H1 (cell line): ENCODE results near the gene MCM7. TPM values are rescaled to one million over a fixed set of nuclear protein-coding genes. Genes with fewer than 3 reads are reported as not detected.

Experiments
- CTCF ChIA-PET: fragments of 300-600 bp; sonication (Branson Sonifier 250); formaldehyde crosslinking; loops from one replicate; lab custom pipeline; 2021; ENCODE audit not compliant: partially characterized antibody; lab: Charles Lee
- POLR2A ChIA-PET: fragments of 300-600 bp; sonication (Branson Sonifier 250); formaldehyde crosslinking; loops from one replicate; lab custom pipeline; 2021; ENCODE audit warnings: inconsistent platforms; ENCODE audit not compliant: partially characterized antibody; lab: Charles Lee
- DNase-seq, 2 experiments: peaks; one replicate each; pipeline versions ENCODE4 v3.0.0 to v3.0.0-alpha.2; 2010 to 2022; ENCODE audit warnings: low spot score in 2 of 2, low read depth in 1 of 2, mixed read lengths in 1 of 2
- FAIRE-seq: peaks from 2 replicates; lab custom pipeline; 2011; peaks lifted over from hg19 to GRCh38; lab: Jason Lieb, UNC
- H2AFZ ChIP-seq: 2 replicates; pipeline ENCODE4 v1.8.1; 2012; ENCODE audit warnings: low read length, inconsistent platforms
- H2AK5ac ChIP-seq: 2 replicates; pipeline ENCODE4 v1.6.1; 2013; ENCODE audit warnings: low read depth, low read length
- H2BK120ac ChIP-seq: replicated peaks from 2 replicates; pipeline ENCODE3; 2013; ENCODE audit warnings: low read depth, low read length, inconsistent platforms
- H2BK12ac ChIP-seq: 2 replicates; pipeline ENCODE4 v1.6.1; 2013; ENCODE audit warnings: low read depth, low read length
- H2BK15ac ChIP-seq: 2 replicates; pipeline ENCODE4 v1.6.1; 2013; ENCODE audit warnings: low read length
- H2BK20ac ChIP-seq: 2 replicates; pipeline ENCODE4 v1.6.1; 2013; ENCODE audit warnings: low read length
- H2BK5ac ChIP-seq: 2 replicates; pipeline ENCODE4 v1.6.1; 2013; ENCODE audit warnings: low read depth, low read length
- H3K14ac ChIP-seq: 2 replicates; pipeline ENCODE4 v1.6.1; 2013; ENCODE audit warnings: inconsistent platforms; ENCODE audit not compliant: insufficient read length
- H3K18ac ChIP-seq: 2 replicates; pipeline ENCODE4 v1.6.1; 2013; ENCODE audit warnings: low read length; ENCODE audit errors: extremely low read depth
- H3K23ac ChIP-seq: 2 replicates; pipeline ENCODE4 v1.6.1; 2013; ENCODE audit warnings: inconsistent platforms; ENCODE audit not compliant: insufficient read length
- H3K23me2 ChIP-seq: 2 replicates; pipeline ENCODE4 v1.6.1; 2013; ENCODE audit warnings: low read depth, low read length
- H3K27ac ChIP-seq: 2 replicates; pipeline ENCODE4 v1.6.1; 2011; ENCODE audit warnings: low read depth, low read length, inconsistent platforms
- H3K27me3 ChIP-seq, 4 experiments: replicated peaks in 1 of 4; 1 replicate in 1 of 4; 2 replicates in 3 of 4; pipeline versions ENCODE4 v1.6.1 to v1.8.1; 2011 to 2013; ENCODE audit warnings: low read length in 3 of 4, mild to moderate bottlenecking in 3 of 4, inconsistent platforms in 2 of 4, mixed read lengths in 2 of 4, moderate library complexity in 1 of 4; ENCODE audit not compliant: control insufficient read depth in 3 of 4, insufficient read depth in 3 of 4; ENCODE audit errors: extremely low read depth in 1 of 4
- H3K36me3 ChIP-seq, 4 experiments: 2 replicates each; pipeline versions ENCODE4 v1.6.1 to v1.8.1; 2011 to 2013; ENCODE audit warnings: mild to moderate bottlenecking in 4 of 4, low read length in 3 of 4, moderate library complexity in 2 of 4, control low read depth in 1 of 4, inconsistent platforms in 1 of 4; ENCODE audit not compliant: insufficient read depth in 4 of 4, control insufficient read depth in 2 of 4
- H3K4ac ChIP-seq: replicated peaks from 2 replicates; pipeline ENCODE3; 2013; ENCODE audit warnings: low read length, low read depth, mixed read lengths, inconsistent platforms; ENCODE audit not compliant: insufficient read length
- H3K4me1 ChIP-seq, 4 experiments: replicated peaks in 1 of 4; 1 replicate in 1 of 4; 2 replicates in 3 of 4; pipeline versions ENCODE4 v1.6.1 to v1.8.1; 2011 to 2013; ENCODE audit warnings: low read length in 3 of 4, inconsistent platforms in 2 of 4, mixed read lengths in 1 of 4; ENCODE audit not compliant: insufficient read depth in 4 of 4, control insufficient read depth in 3 of 4
- H3K4me2 ChIP-seq, 2 experiments: 2 replicates each; pipeline versions ENCODE4 v1.6.1 to v1.8.1; 2011 to 2013; ENCODE audit warnings: low read depth in 2 of 2, low read length in 2 of 2, control low read depth in 1 of 2, inconsistent platforms in 1 of 2, mild to moderate bottlenecking in 1 of 2; ENCODE audit not compliant: insufficient read depth in 1 of 2
- H3K4me3 ChIP-seq, 4 experiments: fragments of 200-600, 300-600 bp in 1 of 4; sonication (generic), shearing (Covaris generic), sonication (Bioruptor Twin) in 1 of 4; 2 replicates each; pipeline versions ENCODE4 v1.5.1 to v1.8.1; 2011 to 2016; ENCODE audit warnings: low read length in 4 of 4, low read depth in 3 of 4, control low read depth in 2 of 4, inconsistent platforms in 2 of 4, mild to moderate bottlenecking in 2 of 4, mixed read lengths in 1 of 4, moderate library complexity in 1 of 4; ENCODE audit not compliant: insufficient read depth in 2 of 4; ENCODE audit errors: extremely low read depth in 1 of 4
- H3K56ac ChIP-seq: replicated peaks from 2 replicates; pipeline ENCODE3; 2013; ENCODE audit warnings: low read depth, mild to moderate bottlenecking, mixed read lengths, low read length, inconsistent platforms; ENCODE audit not compliant: insufficient read length
- H3K79me1 ChIP-seq: 2 replicates; pipeline ENCODE4 v1.6.1; 2013; ENCODE audit warnings: low read depth, low read length, control low read depth
- H3K79me2 ChIP-seq, 2 experiments: 2 replicates each; pipeline versions ENCODE4 v1.6.1 to v1.8.1; 2012 to 2013; ENCODE audit warnings: low read length in 2 of 2, mild to moderate bottlenecking in 2 of 2, inconsistent platforms in 1 of 2; ENCODE audit not compliant: insufficient read depth in 2 of 2, control insufficient read depth in 1 of 2
- H3K9ac ChIP-seq, 4 experiments: replicated peaks in 1 of 4; 1 replicate in 1 of 4; 2 replicates in 3 of 4; pipeline versions ENCODE4 v1.6.1 to v1.8.1; 2011 to 2013; ENCODE audit warnings: low read depth in 3 of 4, low read length in 3 of 4, control low read depth in 2 of 4, mild to moderate bottlenecking in 2 of 4, moderate library complexity in 2 of 4, inconsistent platforms in 1 of 4; ENCODE audit errors: extremely low read depth in 1 of 4
- H3K9me3 ChIP-seq, 2 experiments: 2 replicates each; pipeline versions ENCODE4 v1.6.1 to v1.8.1; 2012 to 2013; ENCODE audit warnings: mild to moderate bottlenecking in 2 of 2, moderate library complexity in 2 of 2, control low read depth in 1 of 2, inconsistent platforms in 1 of 2, low read depth in 1 of 2, low read length in 1 of 2, mixed read lengths in 1 of 2; ENCODE audit not compliant: insufficient read depth in 2 of 2
- H4K20me1 ChIP-seq, 2 experiments: replicated peaks in 1 of 2; 2 replicates each; pipeline versions ENCODE3 to v1.8.1; 2011 to 2013; ENCODE audit warnings: inconsistent platforms in 2 of 2, low read length in 2 of 2, mild to moderate bottlenecking in 1 of 2; ENCODE audit not compliant: insufficient read depth in 2 of 2, control insufficient read depth in 1 of 2
- H4K5ac ChIP-seq: 2 replicates; pipeline ENCODE4 v1.6.1; 2013; ENCODE audit warnings: low read length, low read depth, mixed read lengths, inconsistent platforms; ENCODE audit not compliant: insufficient read length
- H4K8ac ChIP-seq: 2 replicates; pipeline ENCODE4 v1.8.0; 2013; ENCODE audit warnings: mild to moderate bottlenecking, moderate library complexity, low read length, inconsistent platforms; ENCODE audit not compliant: insufficient read depth; ENCODE audit errors: extremely low read depth
- H4K91ac ChIP-seq: replicated peaks from 2 replicates; pipeline ENCODE3; 2013; ENCODE audit warnings: low read length, mixed read lengths, inconsistent platforms; ENCODE audit not compliant: insufficient read length
- BACH1 ChIP-seq: IDR thresholded peaks from 2 replicates; pipeline ENCODE4 v1.6.1; 2012; ENCODE audit warnings: low read length, improper control_type of control experiment
- EP300 ChIP-seq, 2 experiments: IDR thresholded peaks; 1 replicate in 1 of 2; 2 replicates in 1 of 2; pipeline ENCODE4 v1.6.1; 2011 to 2012; ENCODE audit warnings: low read depth in 2 of 2, low read length in 2 of 2, mild to moderate bottlenecking in 2 of 2, borderline replicate concordance in 1 of 2, inconsistent platforms in 1 of 2, moderate library complexity in 1 of 2
- GABPA ChIP-seq: IDR thresholded peaks from 2 replicates; pipeline ENCODE4 v1.6.1; 2011; ENCODE audit warnings: mild to moderate bottlenecking, low read length, moderate library complexity, borderline replicate concordance; ENCODE audit not compliant: insufficient read depth
- GTF2F1 ChIP-seq: IDR thresholded peaks from 2 replicates; pipeline ENCODE4 v1.6.1; 2012; ENCODE audit warnings: low read depth, low read length, improper control_type of control experiment, borderline replicate concordance
- NANOG ChIP-seq: IDR thresholded peaks from 2 replicates; pipeline ENCODE4 v1.6.1; 2011; ENCODE audit warnings: low read length, low read depth, mild to moderate bottlenecking, inconsistent platforms; ENCODE audit not compliant: insufficient read depth, poor library complexity, severe bottlenecking
- RAD21 ChIP-seq, 2 experiments: IDR thresholded peaks in 1 of 2; conservative IDR thresholded peaks in 1 of 2; 2 replicates each; pipeline ENCODE4 v1.6.1; 2011; ENCODE audit warnings: low read depth in 2 of 2, low read length in 2 of 2, improper control_type of control experiment in 1 of 2, inconsistent platforms in 1 of 2, mild to moderate bottlenecking in 1 of 2, moderate library complexity in 1 of 2
- RXRA ChIP-seq: IDR thresholded peaks from 2 replicates; pipeline ENCODE4 v1.6.1; 2011; ENCODE audit warnings: low read depth, mild to moderate bottlenecking, low read length, moderate library complexity; ENCODE audit not compliant: insufficient read depth
- SP1 ChIP-seq: IDR thresholded peaks from 2 replicates; pipeline ENCODE4 v1.6.1; 2011; ENCODE audit warnings: low read depth, low read length
- TCF12 ChIP-seq: IDR thresholded peaks from 2 replicates; pipeline ENCODE4 v1.6.1; 2011; ENCODE audit warnings: low read depth, mild to moderate bottlenecking, low read length
- YY1 ChIP-seq: IDR thresholded peaks from 2 replicates; pipeline ENCODE4 v1.6.1; 2011; ENCODE audit warnings: low read depth, mild to moderate bottlenecking, low read length
- ZNF274 ChIP-seq: IDR thresholded peaks from 2 replicates; pipeline ENCODE4 v1.7.0; 2012; ENCODE audit warnings: low read length, borderline replicate concordance; ENCODE audit errors: extremely low read depth
- WGBS, 2 experiments: shearing (Covaris generic) in 1 of 2; methylation state at CpG; one replicate each; pipeline versions ENCODE4 v1.1.6 to v1.1.7; 2013 to 2015; ENCODE audit warnings: low lambda C conversion rate in 2 of 2, mixed read lengths in 2 of 2, inconsistent platforms in 1 of 2, low coverage in 1 of 2, missing lambda C conversion rate in 1 of 2; ENCODE audit not compliant: insufficient replicate concordance in 2 of 2, insufficient coverage in 1 of 2, insufficient read length in 1 of 2; ENCODE audit errors: extremely low coverage in 1 of 2, missing lambda C conversion rate in 1 of 2; 5-methylcytosine and 5-hydroxymethylcytosine counted together
- polyA plus RNA-seq, 7 experiments: library from polyadenylated mRNA; depleted of rRNA in 3 of 7; stranded (reverse) in 5 of 7; unstranded in 2 of 7; fragments of >200 nt in 5 of 7; fragments of 200-250 nt in 2 of 7; gene quantifications; 1 replicate in 5 of 7; 2 replicates in 1 of 7; 4 replicates in 1 of 7; pipeline versions ENCODE4 v1.2.1 to v1.2.3, GENCODE V29; 2011 to 2013; ENCODE audit warnings: missing spikeins in 2 of 7, mixed read lengths in 2 of 7
- total RNA-seq: library from RNA; stranded (reverse); fragmentation: NEBNext Ultra II Directional; extraction: Animal tissue kit (Norgen Biotek cat#: 25700); gene quantifications from 2 replicates; pipeline ENCODE4 v1.2.1, GENCODE V29; 2021
- TF ChIP-seq, protein P1 (sequence below): IDR thresholded peaks from 2 replicates; pipeline ENCODE4 v1.6.1; 2012; ENCODE audit warnings: inconsistent platforms

The MCM7 gene
- total and polyA plus RNA-seq, 2 of the 8 experiments (the other 6 are each of a cell fraction or from before 2014, with no cell fraction given) = 313 to 344 TPM

DNA sequence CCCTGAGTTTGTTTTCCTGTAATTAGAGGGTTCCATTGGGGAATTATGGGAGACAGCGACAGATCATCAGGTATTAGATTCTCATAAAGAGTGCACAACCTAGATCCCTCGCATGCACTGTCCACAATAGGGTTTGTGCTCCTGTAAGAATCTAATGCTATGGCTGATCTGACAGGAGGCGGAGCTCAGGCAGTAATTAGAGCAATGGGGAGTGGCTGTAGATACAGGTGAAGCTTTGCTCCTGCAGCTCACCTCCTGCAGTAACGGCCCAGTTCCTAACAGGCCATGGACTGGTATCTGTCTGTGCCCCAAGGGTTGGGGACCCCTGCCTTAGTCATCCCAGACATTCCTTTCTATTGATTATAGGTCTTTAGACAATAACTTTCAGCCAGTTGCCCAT is 52.5 kb downstream of the MCM7 start:
- Histone ChIP-seq H3K79me1 (peaks cover 7% of the 10 kb centered on the region; the same call in 1 of the 2 replicates), H3K79me2 (peaks cover 0 to 29% of the 10 kb centered on the region in 2 experiments; a peak in 3 of 4 replicates), H3K18ac (no peak overlapping the region), H2BK12ac (peak overlapping the region; percentile 39; the same call in 1 of the 2 replicates), H3K9ac (no peak overlapping the region), H3K14ac (no peak overlapping the region), H2AFZ (no peak overlapping the region), H4K5ac (no peak overlapping the region), H2BK15ac (no peak overlapping the region), H3K56ac (no peak overlapping the region), H3K23ac (no peak overlapping the region), H3K27me3 (peaks cover 0 to 1% (median 0%) of the 10 kb centered on the region in 4 experiments; a peak in 1 of 7 replicates), H4K8ac (no peak overlapping the region), H2BK5ac (no peak overlapping the region; the same call in 1 of the 2 replicates), H3K4ac (no peak overlapping the region), H4K20me1 (peaks cover 0 to 2% of the 10 kb centered on the region in 2 experiments), H4K91ac (no peak overlapping the region), H3K4me2 (no peak overlapping the region; a peak in 1 of 4 replicates), H2AK5ac (no peak overlapping the region), H3K36me3 (peaks cover 0 to 8% (median 0%) of the 10 kb centered on the region in 4 experiments; a peak in 4 of 8 replicates), H3K4me1 (peaks cover 0 to 3% (median 0%) of the 10 kb centered on the region in 4 experiments; a peak in 3 of 7 replicates), H3K23me2 (peaks cover 6% of the 10 kb centered on the region; the same call in 1 of the 2 replicates), H3K4me3 (no peak overlapping the region), H3K27ac (no peak overlapping the region), H2BK120ac (no peak overlapping the region), H2BK20ac (0 out of 2 replicates have a peak overlapping the region, but pooled peaks have one; percentile 15), H3K9me3 (no peaks in the 10 kb centered on the region)
- no peak for DNase-seq
- ChIA-PET CTCF (interaction anchor here (0.7 to 1.0 kb wide), 2 partner anchors 19 to 127 kb away, joined by 3 to 4 read pairs; no protein-coding TSS in a partner anchor), POLR2A (interaction anchor here (1.0 to 18.6 kb wide), 9 partner anchors 10 to 490 kb away, joined by 3 to 294 read pairs (median 4); partner anchors contain the start of genes COPS6, ZKSCAN1, ZNF3 and ZNF655)
- 92% methylated on average over 4 of the region's 4 CpGs; no CpG with 5 or more reads in 1 of the 2 experiments for WGBS, 2 experiments
- FAIRE-seq = no peak
- no peak for TF ChIP-seq RXRA
- TF ChIP-seq BACH1 = no peak
- TF ChIP-seq GABPA = no peak
- TF ChIP-seq TCF12 = no peak
- no peak for TF ChIP-seq YY1
- no peak for TF ChIP-seq ZNF274
- TF ChIP-seq, protein P1, sequence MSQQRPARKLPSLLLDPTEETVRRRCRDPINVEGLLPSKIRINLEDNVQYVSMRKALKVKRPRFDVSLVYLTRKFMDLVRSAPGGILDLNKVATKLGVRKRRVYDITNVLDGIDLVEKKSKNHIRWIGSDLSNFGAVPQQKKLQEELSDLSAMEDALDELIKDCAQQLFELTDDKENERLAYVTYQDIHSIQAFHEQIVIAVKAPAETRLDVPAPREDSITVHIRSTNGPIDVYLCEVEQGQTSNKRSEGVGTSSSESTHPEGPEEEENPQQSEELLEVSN = no peak
- no peak for TF ChIP-seq SP1
- TF ChIP-seq NANOG = no peak
- no peak for TF ChIP-seq RAD21 (IDR thresholded peaks at IDR 0.05 in 1 of 2, conservative IDR thresholded peaks at IDR 0.05 in 1 of 2; ENCODE audit: low read depth in 2 of 2, low read length in 2 of 2)
- TF ChIP-seq GTF2F1 = no peak
- no peak for TF ChIP-seq EP300 (IDR thresholded peaks at IDR 0.05; ENCODE audit: borderline replicate concordance in 1 of 2, low read depth in 2 of 2, low read length in 2 of 2)
